Astrocyte (in vitro differentiated cells and primary cell): Measurements from ENCODE around the gene AKAP13. TPM values are rescaled to one million over a fixed set of nuclear protein-coding genes. Genes with fewer than 3 reads are reported as not detected.

Experiments used
- DNase-seq: peaks from one replicate; pipeline ENCODE4 v3.0.0-alpha.2; 2010; ENCODE audit warnings: low read depth
- FAIRE-seq: peaks from 2 replicates; lab custom pipeline; 2011; peaks lifted over from hg19 to GRCh38; lab: Jason Lieb, UNC
- H2AFZ ChIP-seq: 2 replicates; pipeline ENCODE4 v1.6.0; 2012; ENCODE audit warnings: low read depth, low read length, inconsistent platforms
- H3K27ac ChIP-seq: 2 replicates; pipeline ENCODE4 v1.5.1; 2011; ENCODE audit warnings: low read depth, low read length, inconsistent platforms
- H3K27me3 ChIP-seq: 2 replicates; pipeline ENCODE4 v1.6.0; 2011; ENCODE audit warnings: low read length, inconsistent platforms; ENCODE audit not compliant: insufficient read depth
- H3K36me3 ChIP-seq: 2 replicates; pipeline ENCODE4 v1.5.1; 2011; ENCODE audit warnings: low read length, inconsistent platforms; ENCODE audit not compliant: insufficient read depth
- H3K4me1 ChIP-seq: 2 replicates; pipeline ENCODE4 v1.5.1; 2011; ENCODE audit warnings: low read length, inconsistent platforms; ENCODE audit not compliant: insufficient read depth
- H3K4me2 ChIP-seq: 2 replicates; pipeline ENCODE4 v1.6.0; 2012; ENCODE audit warnings: low read length, inconsistent platforms
- H3K4me3 ChIP-seq: 2 replicates; pipeline ENCODE4 v1.5.1; 2011; ENCODE audit warnings: low read depth, mild to moderate bottlenecking, low read length, inconsistent platforms; ENCODE audit not compliant: insufficient read depth
- H3K79me2 ChIP-seq: 2 replicates; pipeline ENCODE4 v1.6.0; 2012; ENCODE audit warnings: mild to moderate bottlenecking, low read length, inconsistent platforms; ENCODE audit not compliant: insufficient read depth
- H3K9ac ChIP-seq: 2 replicates; pipeline ENCODE4 v1.6.0; 2012; ENCODE audit warnings: mild to moderate bottlenecking, low read length, inconsistent platforms
- H3K9me3 ChIP-seq: 2 replicates; pipeline ENCODE4 v1.5.1; 2012; ENCODE audit warnings: low read depth, mild to moderate bottlenecking, low read length, inconsistent platforms; ENCODE audit not compliant: insufficient read depth
- H4K20me1 ChIP-seq: 2 replicates; pipeline ENCODE4 v1.6.0; 2012; ENCODE audit warnings: low read length, inconsistent platforms; ENCODE audit not compliant: insufficient read depth
- H3K27ac Mint-ChIP-seq: one replicate; pipeline ENCODE4 v1.8.0; 2021; ENCODE audit warnings: mild to moderate bottlenecking, mixed read lengths; ENCODE audit not compliant: unreplicated experiment
- H3K27me3 Mint-ChIP-seq: one replicate; pipeline ENCODE4 v1.8.0; 2021; ENCODE audit warnings: low read depth, mixed read lengths; ENCODE audit not compliant: unreplicated experiment
- H3K36me3 Mint-ChIP-seq: one replicate; pipeline ENCODE4 v1.8.0; 2021; ENCODE audit warnings: low read depth, mixed read lengths; ENCODE audit not compliant: unreplicated experiment
- H3K4me1 Mint-ChIP-seq: one replicate; pipeline ENCODE4 v1.8.0; 2021; ENCODE audit warnings: low read depth, mixed read lengths; ENCODE audit not compliant: unreplicated experiment
- H3K4me3 Mint-ChIP-seq: one replicate; pipeline ENCODE4 v1.8.0; 2021; ENCODE audit warnings: mild to moderate bottlenecking, moderate library complexity, mixed read lengths; ENCODE audit not compliant: unreplicated experiment
- H3K9me3 Mint-ChIP-seq: one replicate; pipeline ENCODE4 v1.8.0; 2021; ENCODE audit warnings: mild to moderate bottlenecking, mixed read lengths; ENCODE audit not compliant: unreplicated experiment
- EZH2 ChIP-seq: IDR thresholded peaks from 2 replicates; pipeline ENCODE4 v1.6.1; 2012; ENCODE audit warnings: mild to moderate bottlenecking, low read length, inconsistent platforms; ENCODE audit not compliant: insufficient read depth
- total RNA-seq: library from RNA; stranded (reverse); gene quantifications from 2 replicates; pipeline ENCODE4 v1.2.1, GENCODE V29; 2021
- TF ChIP-seq, protein P1 (sequence below): IDR thresholded peaks from 2 replicates; pipeline ENCODE4 v1.5.1; 2011; ENCODE audit warnings: low read depth, mild to moderate bottlenecking, inconsistent platforms, low read length, moderate library complexity; ENCODE audit not compliant: insufficient read depth

AKAP13 gene
- total RNA-seq, 1 donor from 2014 or later: 98.2 TPM

DNA sequence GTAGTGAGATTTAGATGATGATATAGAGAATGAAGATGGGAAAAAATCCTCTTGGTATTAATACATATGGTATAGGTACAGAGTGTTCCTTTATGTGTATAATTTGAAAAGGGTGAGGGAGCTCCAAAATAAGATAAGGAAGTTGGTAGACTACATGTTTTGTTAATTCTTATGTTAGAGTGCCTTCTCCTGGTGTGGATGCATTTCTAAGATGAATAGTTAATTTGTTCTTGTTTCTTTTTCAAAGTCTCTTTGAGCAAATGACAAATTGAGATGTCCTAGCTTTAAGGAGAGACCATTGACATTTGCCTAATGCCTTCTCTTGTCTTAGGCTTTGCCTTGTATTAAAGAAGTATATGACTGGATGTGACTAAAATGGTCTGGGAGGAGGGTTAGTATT is 34.1 kb downstream of the AKAP13 start:
- H3K27ac Mint-ChIP-seq: peak overlapping the region; percentile 82
- H3K4me2 ChIP-seq: peak overlapping the region; percentile 63

DNA sequence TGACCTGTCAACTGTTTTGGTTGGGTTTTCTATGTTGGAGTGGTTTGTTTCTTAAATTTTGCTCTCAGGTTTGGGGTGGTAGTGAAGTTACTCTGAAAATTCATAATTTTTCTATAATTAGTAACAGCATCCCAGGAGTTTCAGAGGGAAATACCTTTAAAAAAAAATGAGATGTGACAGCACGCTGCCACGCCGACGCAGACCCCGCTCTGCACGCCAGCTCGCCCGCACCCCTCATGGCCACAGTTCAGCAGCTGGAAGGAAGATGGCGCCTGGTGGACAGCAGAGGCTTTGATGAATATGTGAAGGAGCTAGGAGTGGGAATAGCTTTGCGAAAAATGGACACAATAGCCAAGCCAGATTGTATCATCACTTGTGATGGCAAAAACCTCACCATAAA is 34.6 kb downstream of the AKAP13 start:
- Histone ChIP-seq H3K4me2 (peak overlapping the region; percentile 63), H3K79me2 (peaks cover 92% of the 10 kb centered on the region), H3K4me3 (no peak overlapping the region), H3K9ac (peak overlapping the region; percentile 64), H2AFZ (no peak overlapping the region), H4K20me1 (peaks cover 12% of the 10 kb centered on the region), H3K9me3 (no peaks in the 10 kb centered on the region), H3K4me1 (peaks cover 28% of the 10 kb centered on the region), H3K36me3 (no peaks in the 10 kb centered on the region), H3K27me3 (no peaks in the 10 kb centered on the region), H3K27ac (peak overlapping the region; percentile 82)
- no peak for FAIRE-seq
- Mint-ChIP-seq H3K27me3 (no peaks in the 10 kb centered on the region), H3K36me3 (no peaks in the 10 kb centered on the region), H3K4me1 (peaks cover 63% of the 10 kb centered on the region), H3K27ac (peak overlapping the region; percentile 82), H3K4me3 (peak overlapping the region; percentile 63), H3K9me3 (no peaks in the 10 kb centered on the region)
- DNase-seq: no peak
- no peak for TF ChIP-seq EZH2
- TF ChIP-seq, protein P1, sequence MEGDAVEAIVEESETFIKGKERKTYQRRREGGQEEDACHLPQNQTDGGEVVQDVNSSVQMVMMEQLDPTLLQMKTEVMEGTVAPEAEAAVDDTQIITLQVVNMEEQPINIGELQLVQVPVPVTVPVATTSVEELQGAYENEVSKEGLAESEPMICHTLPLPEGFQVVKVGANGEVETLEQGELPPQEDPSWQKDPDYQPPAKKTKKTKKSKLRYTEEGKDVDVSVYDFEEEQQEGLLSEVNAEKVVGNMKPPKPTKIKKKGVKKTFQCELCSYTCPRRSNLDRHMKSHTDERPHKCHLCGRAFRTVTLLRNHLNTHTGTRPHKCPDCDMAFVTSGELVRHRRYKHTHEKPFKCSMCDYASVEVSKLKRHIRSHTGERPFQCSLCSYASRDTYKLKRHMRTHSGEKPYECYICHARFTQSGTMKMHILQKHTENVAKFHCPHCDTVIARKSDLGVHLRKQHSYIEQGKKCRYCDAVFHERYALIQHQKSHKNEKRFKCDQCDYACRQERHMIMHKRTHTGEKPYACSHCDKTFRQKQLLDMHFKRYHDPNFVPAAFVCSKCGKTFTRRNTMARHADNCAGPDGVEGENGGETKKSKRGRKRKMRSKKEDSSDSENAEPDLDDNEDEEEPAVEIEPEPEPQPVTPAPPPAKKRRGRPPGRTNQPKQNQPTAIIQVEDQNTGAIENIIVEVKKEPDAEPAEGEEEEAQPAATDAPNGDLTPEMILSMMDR: no peak

More for the DNA sequence above, 34.1 kb downstream of the AKAP13 start:
- TF ChIP-seq, protein P1: peak; percentile 8
- no peak for TF ChIP-seq EZH2
- H3K9ac ChIP-seq: peak overlapping the region; percentile 64
- Mint-ChIP-seq H3K4me1 (peaks cover 61% of the 10 kb centered on the region), H3K27me3 (no peaks in the 10 kb centered on the region), H3K4me3 (peak overlapping the region; percentile 5), H3K9me3 (no peaks in the 10 kb centered on the region), H3K36me3 (no peaks in the 10 kb centered on the region)
- H3K79me2 ChIP-seq: peaks cover 95% of the 10 kb centered on the region
- H3K4me3 ChIP-seq: no peak overlapping the region
- H3K27me3 ChIP-seq: no peaks in the 10 kb centered on the region
- H3K36me3 ChIP-seq: no peaks in the 10 kb centered on the region
- H3K9me3 ChIP-seq: no peaks in the 10 kb centered on the region
- DNase-seq (no peak), FAIRE-seq (no peak)
- H2AFZ ChIP-seq: no peak overlapping the region
- H3K27ac ChIP-seq: peak overlapping the region; percentile 82
- peaks cover 12% of the 10 kb centered on the region for H4K20me1 ChIP-seq
- H3K4me1 ChIP-seq: peaks cover 28% of the 10 kb centered on the region

DNA sequence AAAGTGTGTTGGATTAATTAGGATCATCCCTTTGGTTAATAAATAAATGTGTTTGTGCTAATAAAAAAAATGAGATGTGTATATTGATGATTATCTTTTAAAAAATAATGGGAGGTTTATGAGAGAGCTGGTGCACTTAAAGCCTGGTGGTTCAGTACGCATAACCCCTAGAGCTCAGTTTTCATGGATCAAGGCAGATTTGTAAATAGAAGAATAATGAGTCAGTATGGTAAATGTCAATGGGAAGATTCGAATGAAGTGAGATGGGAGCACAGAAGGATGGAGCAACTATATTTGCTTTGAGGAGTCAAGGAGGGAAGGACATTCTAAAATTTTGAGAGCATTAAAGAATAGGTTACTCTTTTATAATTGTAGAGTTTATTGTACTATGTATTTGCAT is 35.4 kb downstream of the AKAP13 start:
- no peak overlapping the region for H3K27ac Mint-ChIP-seq
- DNase-seq: no peak
- H3K4me3 ChIP-seq: no peak overlapping the region
- H3K27ac ChIP-seq: no peak overlapping the region
- H3K4me1 ChIP-seq: peaks cover 28% of the 10 kb centered on the region
- no peak for FAIRE-seq
- TF ChIP-seq EZH2: no peak
- TF ChIP-seq, protein P1: no peak
- H3K4me2 ChIP-seq: no peak overlapping the region
- H3K9me3 Mint-ChIP-seq: no peaks in the 10 kb centered on the region
- no peak overlapping the region for H2AFZ ChIP-seq
- H3K4me3 Mint-ChIP-seq: no peak overlapping the region
- no peaks in the 10 kb centered on the region for H3K27me3 ChIP-seq
- H3K36me3 ChIP-seq: no peaks in the 10 kb centered on the region
- H3K9ac ChIP-seq: no peak overlapping the region
- peaks cover 68% of the 10 kb centered on the region for H3K4me1 Mint-ChIP-seq
- H3K27me3 Mint-ChIP-seq: no peaks in the 10 kb centered on the region
- H4K20me1 ChIP-seq: peaks cover 19% of the 10 kb centered on the region
- H3K36me3 Mint-ChIP-seq: peaks cover 2% of the 10 kb centered on the region
- peaks cover 92% of the 10 kb centered on the region for H3K79me2 ChIP-seq
- H3K9me3 ChIP-seq: no peaks in the 10 kb centered on the region
